ENCODE data around the gene SUPT4H1.
"Not testable (repeated sequence)": the region's sequence is repeated elsewhere in the genome, so short reads cannot be mapped to it uniquely, and the experiment has no call there.

SUPT4H1 gene

GRCh38 chr17:58343131-58343530 is 8.9 kb downstream of the SUPT4H1 start:
- in situ Hi-C loops (cut with HindIII; ENCODE audit: low sequenced_read_pairs) = no loop called here

- in situ Hi-C loops (cut with HindIII; ENCODE audit: low sequenced_read_pairs) = no loop called here
Observed at GRCh38 chr17:58341861-58342475, 10.0 kb downstream of the SUPT4H1 start.

GRCh38 chr17:58341136-58341860 is 10.7 kb downstream of the SUPT4H1 start:
- in situ Hi-C loops (cut with HindIII; ENCODE audit: low sequenced_read_pairs) = not testable (repeated sequence)

GRCh38 chr17:58340405-58340876 is 11.6 kb downstream of the SUPT4H1 start:
- in situ Hi-C loops (cut with HindIII; ENCODE audit: low sequenced_read_pairs) = no loop called here

GRCh38 chr17:58339755-58340404 is 12.1 kb downstream of the SUPT4H1 start:
- in situ Hi-C loops (cut with HindIII; ENCODE audit: low sequenced_read_pairs) = no loop called here

- in situ Hi-C loops (cut with HindIII; ENCODE audit: low sequenced_read_pairs) = no loop called here
Observed at GRCh38 chr17:58338841-58339754, 12.9 kb downstream of the SUPT4H1 start.

GRCh38 chr17:58338454-58338840 is 13.6 kb downstream of the SUPT4H1 start:
- in situ Hi-C loops (cut with HindIII; ENCODE audit: low sequenced_read_pairs) = no loop called here

- in situ Hi-C loops (cut with HindIII; ENCODE audit: low sequenced_read_pairs) = no loop called here
Observed at GRCh38 chr17:58337600-58338453, 14.2 kb downstream of the SUPT4H1 start.

- in situ Hi-C loops (cut with HindIII; ENCODE audit: low sequenced_read_pairs) = no loop called here
Observed at GRCh38 chr17:58337210-58337599, 14.8 kb downstream of the SUPT4H1 start.

GRCh38 chr17:58336456-58337209 is 15.4 kb downstream of the SUPT4H1 start:
- in situ Hi-C loops (cut with HindIII; ENCODE audit: low sequenced_read_pairs) = no loop called here

GRCh38 chr17:58335779-58336455 is 16.1 kb downstream of the SUPT4H1 start:
- in situ Hi-C loops (cut with HindIII; ENCODE audit: low sequenced_read_pairs) = no loop called here

GRCh38 chr17:58335061-58335731 is 16.8 kb downstream of the SUPT4H1 start:
- in situ Hi-C loops (cut with HindIII; ENCODE audit: low sequenced_read_pairs) = no loop called here

GRCh38 chr17:58334661-58335060 is 17.3 kb downstream of the SUPT4H1 start:
- in situ Hi-C loops (cut with HindIII; ENCODE audit: low sequenced_read_pairs) = no loop called here

GRCh38 chr17:58334256-58334655 is 17.7 kb downstream of the SUPT4H1 start:
- in situ Hi-C loops (cut with HindIII; ENCODE audit: low sequenced_read_pairs) = no loop called here

GRCh38 chr17:58333736-58334207 is 18.2 kb downstream of the SUPT4H1 start:
- in situ Hi-C loops (cut with HindIII; ENCODE audit: low sequenced_read_pairs) = no loop called here

GRCh38 chr17:58332778-58333735 is 18.9 kb downstream of the SUPT4H1 start:
- in situ Hi-C loops (cut with HindIII; ENCODE audit: low sequenced_read_pairs) = no loop called here

Data from DLD1 (cell line).